Nephron progenitor cell (in vitro differentiated cells): ENCODE data around the gene GOLIM4.

Experiments
- DNase-seq: peaks from one replicate; pipeline ENCODE4 v3.0.0; 2021
- H3K27ac Mint-ChIP-seq: 2 replicates; pipeline ENCODE4 v1.8.0; 2021; ENCODE audit warnings: mild to moderate bottlenecking, moderate library complexity, mixed read lengths
- H3K27me3 Mint-ChIP-seq: 2 replicates; pipeline ENCODE4 v1.8.0; 2021; ENCODE audit warnings: mild to moderate bottlenecking, low read depth, mixed read lengths; ENCODE audit not compliant: poor library complexity
- H3K36me3 Mint-ChIP-seq: 2 replicates; pipeline ENCODE4 v1.8.0; 2021; ENCODE audit warnings: low read depth, mixed read lengths
- H3K4me1 Mint-ChIP-seq: 2 replicates; pipeline ENCODE4 v1.8.0; 2021; ENCODE audit warnings: mixed read lengths
- H3K4me3 Mint-ChIP-seq: 2 replicates; pipeline ENCODE4 v1.8.0; 2021; ENCODE audit warnings: mild to moderate bottlenecking, moderate library complexity, mixed read lengths
- H3K9me3 Mint-ChIP-seq: 2 replicates; pipeline ENCODE4 v1.8.0; 2021; ENCODE audit warnings: mild to moderate bottlenecking, moderate library complexity, mixed read lengths
- CTCF ChIP-seq: fragments of 200-600 bp; sonication (generic); IDR thresholded peaks from 2 replicates; pipeline ENCODE4 v1.5.0; 2021; ENCODE audit warnings: antibody characterized with exemption

Gene GOLIM4

GRCh38 chr3:168073842-168074605, 21.7 kb downstream of the GOLIM4 start:
- Mint-ChIP-seq H3K36me3 (peaks cover 37% of the 10 kb centered on the region), H3K27me3 (peaks cover 3% of the 10 kb centered on the region), H3K9me3 (peaks cover 18% of the 10 kb centered on the region), H3K4me3 (no peak overlapping the region), H3K27ac (peak overlapping the region; percentile 28), H3K4me1 (peaks cover 26% of the 10 kb centered on the region)
- DNase-seq: no peak
- no peak for TF ChIP-seq CTCF

DNA sequence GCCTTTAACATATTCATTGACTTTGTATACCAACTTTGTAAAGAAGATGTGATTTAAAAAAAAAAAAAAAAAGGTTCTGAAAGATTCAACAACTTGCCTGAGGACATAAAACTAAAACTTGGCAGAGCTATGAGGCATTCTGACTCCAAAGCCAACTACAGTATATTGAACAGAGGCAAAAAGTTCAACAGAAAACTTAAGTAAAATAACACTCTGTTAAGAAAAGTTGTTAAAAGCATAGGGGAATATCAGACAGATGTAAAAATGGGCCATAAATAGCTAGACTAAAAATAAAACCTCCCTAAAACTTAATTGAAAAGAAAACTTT, 23.4 kb downstream of the GOLIM4 start:
- no peak for TF ChIP-seq CTCF
- Mint-ChIP-seq H3K4me1 (peaks cover 26% of the 10 kb centered on the region), H3K27me3 (peaks cover 3% of the 10 kb centered on the region), H3K36me3 (peaks cover 34% of the 10 kb centered on the region), H3K27ac (no peak overlapping the region), H3K9me3 (peaks cover 18% of the 10 kb centered on the region), H3K4me3 (no peak overlapping the region)
- DNase-seq: no peak

- no peak for DNase-seq
- peaks cover 3% of the 10 kb centered on the region for H3K27me3 Mint-ChIP-seq
- peaks cover 14% of the 10 kb centered on the region for H3K9me3 Mint-ChIP-seq
- H3K36me3 Mint-ChIP-seq: peaks cover 29% of the 10 kb centered on the region
- no peak for TF ChIP-seq CTCF
- H3K27ac Mint-ChIP-seq: peak overlapping the region; percentile 74
- H3K4me1 Mint-ChIP-seq: peaks cover 26% of the 10 kb centered on the region
- H3K4me3 Mint-ChIP-seq: no peak overlapping the region
Observed at GRCh38 chr3:168071591-168072322, 24.0 kb downstream of the GOLIM4 start.

DNA sequence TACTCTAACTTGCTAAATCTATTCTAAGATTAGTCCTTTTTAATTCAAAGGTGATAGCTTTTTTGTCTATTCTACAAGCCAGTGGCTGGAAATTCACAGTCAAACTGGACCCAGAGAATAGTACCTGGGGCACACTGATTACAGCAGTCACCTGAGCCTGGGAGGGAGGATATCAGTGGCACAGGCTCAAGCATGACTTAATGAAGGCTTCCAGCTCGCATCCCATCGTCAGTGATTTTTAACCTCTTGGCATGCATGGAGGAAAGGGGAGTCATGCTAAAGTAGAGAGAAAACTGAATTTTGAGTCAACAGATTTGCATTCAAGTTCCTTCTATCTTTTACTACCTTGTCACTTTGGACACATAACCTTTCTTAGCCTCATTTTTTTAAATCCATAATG, 24.8 kb downstream of the GOLIM4 start:
- H3K36me3 Mint-ChIP-seq: peaks cover 22% of the 10 kb centered on the region
- TF ChIP-seq CTCF: no peak
- H3K4me1 Mint-ChIP-seq: peaks cover 26% of the 10 kb centered on the region
- peaks cover 14% of the 10 kb centered on the region for H3K9me3 Mint-ChIP-seq
- DNase-seq: no peak
- H3K4me3 Mint-ChIP-seq: no peak overlapping the region
- H3K27me3 Mint-ChIP-seq: peaks cover 3% of the 10 kb centered on the region
- H3K27ac Mint-ChIP-seq: peak overlapping the region; percentile 74

DNA sequence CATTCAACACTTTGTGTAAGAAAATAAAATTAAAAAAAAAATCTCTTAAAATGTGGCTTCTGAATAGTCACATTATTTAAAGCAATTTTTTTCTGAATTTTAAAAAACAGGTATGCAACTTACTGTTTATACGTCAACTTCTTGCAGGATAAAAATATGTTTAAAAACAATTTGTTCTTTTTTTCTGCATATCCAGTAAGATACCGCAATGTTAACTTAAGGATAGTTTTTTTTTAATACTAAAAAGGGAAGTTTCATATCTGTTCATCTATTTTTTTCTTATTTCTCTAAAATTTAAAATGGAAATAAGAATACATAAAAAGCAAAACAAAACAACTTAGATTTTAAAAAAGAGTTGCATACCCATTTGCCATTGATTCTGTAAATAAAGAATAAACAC, 27.4 kb downstream of the GOLIM4 start:
- Mint-ChIP-seq H3K4me1 (peaks cover 22% of the 10 kb centered on the region), H3K4me3 (no peak overlapping the region), H3K9me3 (no peaks in the 10 kb centered on the region), H3K36me3 (peaks cover 5% of the 10 kb centered on the region), H3K27me3 (peaks cover 3% of the 10 kb centered on the region), H3K27ac (no peak overlapping the region)
- DNase-seq: no peak
- no peak for TF ChIP-seq CTCF
